Measurements from ENCODE around the gene IPO4. TPM values are rescaled to one million over a fixed set of nuclear protein-coding genes. Genes with fewer than 3 reads are reported as not detected.

Gene IPO4
- total and polyA plus RNA-seq, 12 donors: 19.1 to 84.9 (median 42.8) TPM

- Histone ChIP-seq H3K4me1 (replicated peaks in 1 of 2) (peaks cover 17 to 25% of the 10 kb centered on the region in 2 donors), H3K4me3 (no peak overlapping the region), H3K27ac (no peak overlapping the region), H3K9me3 (replicated peaks in 1 of 3) (no peaks in the 10 kb centered on the region), H3K27me3 (no peaks in the 10 kb centered on the region), H3K36me3 (replicated peaks in 1 of 2) (peaks cover 0 to 49% of the 10 kb centered on the region in 2 donors)
- intact Hi-C loops (cut with DNase I): no loop called here
- WGBS, 4 donors: 93 to 97% (median 96%) methylated on average over 6 of the region's 6 CpGs
- TF ChIP-seq POLR2A (IDR thresholded peaks at IDR 0.05): no peak
- TF ChIP-seq, protein P1, sequence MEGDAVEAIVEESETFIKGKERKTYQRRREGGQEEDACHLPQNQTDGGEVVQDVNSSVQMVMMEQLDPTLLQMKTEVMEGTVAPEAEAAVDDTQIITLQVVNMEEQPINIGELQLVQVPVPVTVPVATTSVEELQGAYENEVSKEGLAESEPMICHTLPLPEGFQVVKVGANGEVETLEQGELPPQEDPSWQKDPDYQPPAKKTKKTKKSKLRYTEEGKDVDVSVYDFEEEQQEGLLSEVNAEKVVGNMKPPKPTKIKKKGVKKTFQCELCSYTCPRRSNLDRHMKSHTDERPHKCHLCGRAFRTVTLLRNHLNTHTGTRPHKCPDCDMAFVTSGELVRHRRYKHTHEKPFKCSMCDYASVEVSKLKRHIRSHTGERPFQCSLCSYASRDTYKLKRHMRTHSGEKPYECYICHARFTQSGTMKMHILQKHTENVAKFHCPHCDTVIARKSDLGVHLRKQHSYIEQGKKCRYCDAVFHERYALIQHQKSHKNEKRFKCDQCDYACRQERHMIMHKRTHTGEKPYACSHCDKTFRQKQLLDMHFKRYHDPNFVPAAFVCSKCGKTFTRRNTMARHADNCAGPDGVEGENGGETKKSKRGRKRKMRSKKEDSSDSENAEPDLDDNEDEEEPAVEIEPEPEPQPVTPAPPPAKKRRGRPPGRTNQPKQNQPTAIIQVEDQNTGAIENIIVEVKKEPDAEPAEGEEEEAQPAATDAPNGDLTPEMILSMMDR (IDR thresholded peaks at IDR 0.05): no peak
- DNase-seq: peak in 2 of 7 donors; percentile 9 to 22
These were observed 22.7 kb upstream of the IPO4 start for GRCh38 chr14:24211311-24211710.

GRCh38 chr14:24207625-24208024 is 19.0 kb upstream of the IPO4 start:
- Histone ChIP-seq H3K4me3 (no peak overlapping the region), H3K27ac (no peak overlapping the region), H3K4me1 (replicated peaks in 1 of 2) (peaks cover 7 to 12% of the 10 kb centered on the region in 2 donors), H3K36me3 (replicated peaks in 1 of 2) (peaks cover 0 to 57% of the 10 kb centered on the region in 2 donors), H3K9me3 (replicated peaks in 1 of 3) (no peaks in the 10 kb centered on the region), H3K27me3 (no peaks in the 10 kb centered on the region)
- intact Hi-C loops (cut with DNase I): no loop called here
- DNase-seq: peak in 1 of 7 donors; percentile 4
- TF ChIP-seq, protein P1 (IDR thresholded peaks at IDR 0.05): no peak
- no peak for TF ChIP-seq POLR2A (IDR thresholded peaks at IDR 0.05)
- 94 to 100% (median 99%) methylated on average over 2 of the region's 2 CpGs for WGBS, 4 donors

- DNase-seq: peak in 3 of 7 donors; percentile 11 to 14 (median 14)
- WGBS, 4 donors: 86 to 95% (median 95%) methylated on average over 5 of the region's 5 CpGs
- intact Hi-C loops (cut with DNase I): no loop called here
These were observed 18.5 kb upstream of the IPO4 start for GRCh38 chr14:24207104-24207551.

GRCh38 chr14:24206260-24207103 is 17.9 kb upstream of the IPO4 start:
- 81 to 99% (median 85%) methylated on average over 6 to 11 of the region's 11 CpGs for WGBS, 4 donors
- H3K4me1 ChIP-seq (replicated peaks in 1 of 2): peaks cover 0 to under 1% of the 10 kb centered on the region in 2 donors
- no peaks in the 10 kb centered on the region for H3K9me3 ChIP-seq (replicated peaks in 1 of 3)
- peaks cover 0 to 57% of the 10 kb centered on the region in 2 donors for H3K36me3 ChIP-seq (replicated peaks in 1 of 2)
- no peak overlapping the region for H3K4me3 ChIP-seq
- H3K27me3 ChIP-seq: no peaks in the 10 kb centered on the region
- peak in 3 of 7 donors; percentile 6 to 35 (median 16) for DNase-seq
- no peak for TF ChIP-seq POLR2A (IDR thresholded peaks at IDR 0.05)
- TF ChIP-seq, protein P1 (IDR thresholded peaks at IDR 0.05): no peak
- intact Hi-C loops (cut with DNase I): no loop called here
- no peak overlapping the region for H3K27ac ChIP-seq

More at GRCh38 chr14:24207104-24207551, 18.5 kb upstream of the IPO4 start:
- TF ChIP-seq, protein P1 (IDR thresholded peaks at IDR 0.05): no peak
- TF ChIP-seq POLR2A (IDR thresholded peaks at IDR 0.05): no peak
- Histone ChIP-seq H3K4me3 (no peak overlapping the region), H3K27ac (no peak overlapping the region), H3K4me1 (replicated peaks in 1 of 2) (peaks cover 4 to 7% of the 10 kb centered on the region in 2 donors), H3K36me3 (replicated peaks in 1 of 2) (peaks cover 0 to 57% of the 10 kb centered on the region in 2 donors), H3K27me3 (no peaks in the 10 kb centered on the region), H3K9me3 (replicated peaks in 1 of 3) (no peaks in the 10 kb centered on the region)
